Nephron (organoid): ENCODE data around the gene SSBP2.

ENCODE experiments used
- H3K27ac Mint-ChIP-seq, 3 experiments: 2 replicates each; pipeline ENCODE4 v1.8.0; 2020; ENCODE audit warnings: mixed read lengths in 3 of 3, mild to moderate bottlenecking in 2 of 3, moderate library complexity in 1 of 3
- H3K27me3 Mint-ChIP-seq: 2 replicates; pipeline ENCODE4 v1.8.0; 2021; ENCODE audit warnings: low read depth, mild to moderate bottlenecking, moderate library complexity, mixed read lengths
- H3K36me3 Mint-ChIP-seq: 2 replicates; pipeline ENCODE4 v1.8.0; 2020; ENCODE audit warnings: low read depth, mixed read lengths
- H3K4me1 Mint-ChIP-seq: 2 replicates; pipeline ENCODE4 v1.8.0; 2020; ENCODE audit warnings: mixed read lengths
- H3K4me3 Mint-ChIP-seq, 3 experiments: 2 replicates each; pipeline ENCODE4 v1.8.0; 2020; ENCODE audit warnings: mild to moderate bottlenecking in 3 of 3, mixed read lengths in 3 of 3, moderate library complexity in 2 of 3
- H3K9me3 Mint-ChIP-seq: 2 replicates; pipeline ENCODE4 v1.8.0; 2020; ENCODE audit warnings: mixed read lengths
- TF ChIP-seq, protein P1 (sequence below), 3 experiments: fragments of 200-600 bp; sonication (generic); IDR thresholded peaks; one replicate each; pipeline ENCODE4 v1.5.0; 2021; ENCODE audit warnings: antibody characterized with exemption in 3 of 3; ENCODE audit not compliant: unreplicated experiment in 3 of 3

The SSBP2 gene

DNA sequence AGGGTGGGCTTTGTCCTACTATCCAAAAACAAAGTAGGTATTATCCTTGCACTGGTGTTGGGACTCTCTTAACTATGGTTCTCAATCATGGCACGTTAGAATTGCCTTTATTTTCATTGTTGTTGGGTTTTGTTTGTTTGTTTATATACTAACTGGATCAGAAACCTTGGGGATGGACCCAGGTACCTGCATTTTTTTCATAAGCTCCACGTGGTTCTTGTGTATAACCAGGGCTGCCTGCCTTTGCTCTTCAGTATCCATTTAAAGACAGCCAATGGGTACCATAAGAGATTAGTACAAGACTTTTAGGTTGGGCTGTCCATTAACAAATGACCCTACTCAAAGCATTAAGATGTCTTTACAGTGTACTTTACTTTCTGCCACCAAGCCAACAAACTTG lies 2.5 kb upstream of the SSBP2 start:
- peak overlapping the region; percentile 90 to 98 (median 94) for H3K27ac Mint-ChIP-seq
- peak overlapping the region in 2 of 3 experiments; percentile 46 to 49 for H3K4me3 Mint-ChIP-seq
- no peaks in the 10 kb centered on the region for H3K36me3 Mint-ChIP-seq
- TF ChIP-seq, protein P1, sequence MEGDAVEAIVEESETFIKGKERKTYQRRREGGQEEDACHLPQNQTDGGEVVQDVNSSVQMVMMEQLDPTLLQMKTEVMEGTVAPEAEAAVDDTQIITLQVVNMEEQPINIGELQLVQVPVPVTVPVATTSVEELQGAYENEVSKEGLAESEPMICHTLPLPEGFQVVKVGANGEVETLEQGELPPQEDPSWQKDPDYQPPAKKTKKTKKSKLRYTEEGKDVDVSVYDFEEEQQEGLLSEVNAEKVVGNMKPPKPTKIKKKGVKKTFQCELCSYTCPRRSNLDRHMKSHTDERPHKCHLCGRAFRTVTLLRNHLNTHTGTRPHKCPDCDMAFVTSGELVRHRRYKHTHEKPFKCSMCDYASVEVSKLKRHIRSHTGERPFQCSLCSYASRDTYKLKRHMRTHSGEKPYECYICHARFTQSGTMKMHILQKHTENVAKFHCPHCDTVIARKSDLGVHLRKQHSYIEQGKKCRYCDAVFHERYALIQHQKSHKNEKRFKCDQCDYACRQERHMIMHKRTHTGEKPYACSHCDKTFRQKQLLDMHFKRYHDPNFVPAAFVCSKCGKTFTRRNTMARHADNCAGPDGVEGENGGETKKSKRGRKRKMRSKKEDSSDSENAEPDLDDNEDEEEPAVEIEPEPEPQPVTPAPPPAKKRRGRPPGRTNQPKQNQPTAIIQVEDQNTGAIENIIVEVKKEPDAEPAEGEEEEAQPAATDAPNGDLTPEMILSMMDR (IDR thresholded peaks at IDR 0.05; ENCODE audit: unreplicated experiment in 3 of 3): no peak
- H3K27me3 Mint-ChIP-seq: no peaks in the 10 kb centered on the region
- peaks cover 34% of the 10 kb centered on the region for H3K4me1 Mint-ChIP-seq
- H3K9me3 Mint-ChIP-seq: no peaks in the 10 kb centered on the region

DNA sequence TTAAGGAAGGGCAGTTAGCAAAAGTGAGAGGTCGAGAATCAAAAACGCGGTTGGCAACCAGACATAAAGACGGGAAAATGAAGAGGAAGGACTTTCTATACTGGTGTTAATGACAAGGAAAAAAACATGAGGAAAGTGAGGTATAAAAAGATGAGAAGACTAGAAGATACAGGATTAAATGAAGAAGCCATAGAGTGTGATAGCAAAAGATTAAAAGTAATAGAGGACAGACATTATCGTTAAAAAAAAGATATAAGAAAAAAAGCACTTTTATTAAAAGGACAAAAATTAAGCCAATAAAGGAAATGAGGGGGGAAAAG lies 1.7 kb upstream of the SSBP2 start:
- TF ChIP-seq, protein P1 (IDR thresholded peaks at IDR 0.05; ENCODE audit: unreplicated experiment in 3 of 3): no peak
- H3K4me3 Mint-ChIP-seq: peak overlapping the region in 2 of 3 experiments; percentile 78 to 82
- H3K4me1 Mint-ChIP-seq: peaks cover 43% of the 10 kb centered on the region
- H3K27ac Mint-ChIP-seq: peak overlapping the region; percentile 90 to 98 (median 94)
- no peaks in the 10 kb centered on the region for H3K36me3 Mint-ChIP-seq
- no peaks in the 10 kb centered on the region for H3K27me3 Mint-ChIP-seq
- H3K9me3 Mint-ChIP-seq: no peaks in the 10 kb centered on the region

DNA sequence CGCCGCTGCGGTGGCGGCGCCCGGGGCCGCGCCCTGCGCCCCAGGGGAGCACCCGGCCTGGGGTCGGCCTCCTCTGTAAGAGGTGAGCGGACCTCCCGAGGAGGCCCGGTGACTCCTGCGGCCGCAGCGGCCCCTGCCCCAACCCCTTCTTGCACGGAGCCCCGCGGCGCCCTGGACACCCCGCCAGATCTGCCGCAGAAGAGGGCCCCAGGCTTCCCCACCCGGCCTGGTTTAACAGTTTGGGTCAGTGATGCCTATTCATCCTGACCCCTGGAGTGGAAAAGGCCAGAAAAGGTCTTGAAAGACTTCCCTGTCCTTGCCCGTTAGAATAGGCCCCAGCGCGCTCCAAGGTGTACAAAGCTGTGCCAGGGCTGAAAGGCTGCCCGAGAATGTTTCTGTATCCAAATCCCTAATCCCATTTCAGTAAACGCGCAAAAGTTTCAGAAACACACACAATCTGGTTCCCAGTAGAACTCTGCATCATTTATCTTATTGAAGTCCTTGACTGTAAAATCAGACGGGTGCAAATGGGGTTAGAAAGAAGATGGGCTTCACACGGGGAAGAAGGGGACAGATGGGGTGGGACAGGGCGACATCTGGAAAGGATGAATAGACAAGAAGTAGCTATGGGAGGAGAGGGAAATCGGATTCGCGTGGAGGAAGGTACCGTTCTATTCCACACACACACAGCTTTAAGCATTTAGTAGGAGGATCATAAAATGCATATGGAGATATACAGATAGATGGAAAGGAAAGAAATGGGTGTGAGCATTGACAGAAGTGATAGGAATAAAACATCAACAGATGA lies 1.1 kb upstream of the SSBP2 start:
- no peaks in the 10 kb centered on the region for H3K9me3 Mint-ChIP-seq
- TF ChIP-seq, protein P1 (IDR thresholded peaks at IDR 0.05; ENCODE audit: unreplicated experiment in 3 of 3): no peak
- H3K27me3 Mint-ChIP-seq: no peaks in the 10 kb centered on the region
- no peaks in the 10 kb centered on the region for H3K36me3 Mint-ChIP-seq
- H3K27ac Mint-ChIP-seq: peak overlapping the region; percentile 90 to 98 (median 94)
- H3K4me3 Mint-ChIP-seq: peak overlapping the region; percentile 78 to 82 (median 82)
- peaks cover 48% of the 10 kb centered on the region for H3K4me1 Mint-ChIP-seq

DNA sequence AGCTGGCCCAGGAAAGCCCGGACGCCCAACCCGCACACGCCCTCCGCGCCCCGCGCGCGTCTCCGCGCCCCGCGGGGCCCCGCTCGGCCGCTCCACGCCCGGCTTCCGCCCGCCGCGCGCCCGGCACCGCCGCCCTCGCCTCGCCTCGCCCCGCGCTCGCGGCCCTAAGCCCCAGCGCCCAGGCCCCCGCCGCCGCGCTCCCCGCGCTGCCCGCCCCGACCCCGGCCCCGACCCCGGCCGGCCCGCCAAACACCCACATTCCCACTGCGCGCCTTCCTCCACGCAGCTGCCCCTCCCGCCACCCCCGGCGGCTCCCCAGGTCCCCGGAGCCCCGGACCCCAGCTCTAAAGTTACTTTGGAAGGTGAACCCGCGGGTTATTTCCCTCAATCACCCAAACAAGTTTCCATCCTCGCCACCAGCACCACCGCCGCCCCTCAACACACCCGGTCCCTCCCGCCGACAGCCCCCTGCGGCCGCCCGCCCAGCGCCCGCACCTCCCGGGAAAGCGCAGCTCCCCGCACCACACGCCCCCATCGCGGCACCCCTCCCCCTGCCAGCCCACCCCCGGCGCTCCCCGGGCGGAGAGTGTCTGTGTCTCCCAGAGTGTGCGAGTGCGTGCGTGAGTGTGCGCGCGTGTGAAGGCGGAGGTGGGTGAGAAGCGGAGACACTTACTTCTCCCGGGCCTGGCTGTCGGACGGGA lies 439 bp downstream of the SSBP2 start:
- no peaks in the 10 kb centered on the region for H3K9me3 Mint-ChIP-seq
- peak overlapping the region; percentile 93 to 95 (median 95) for H3K4me3 Mint-ChIP-seq
- peaks cover 55% of the 10 kb centered on the region for H3K4me1 Mint-ChIP-seq
- H3K36me3 Mint-ChIP-seq: no peaks in the 10 kb centered on the region
- TF ChIP-seq, protein P1 (IDR thresholded peaks at IDR 0.05; ENCODE audit: unreplicated experiment in 3 of 3): no peak
- H3K27me3 Mint-ChIP-seq: no peaks in the 10 kb centered on the region
- H3K27ac Mint-ChIP-seq: peak overlapping the region; percentile 90 to 98 (median 98)

DNA sequence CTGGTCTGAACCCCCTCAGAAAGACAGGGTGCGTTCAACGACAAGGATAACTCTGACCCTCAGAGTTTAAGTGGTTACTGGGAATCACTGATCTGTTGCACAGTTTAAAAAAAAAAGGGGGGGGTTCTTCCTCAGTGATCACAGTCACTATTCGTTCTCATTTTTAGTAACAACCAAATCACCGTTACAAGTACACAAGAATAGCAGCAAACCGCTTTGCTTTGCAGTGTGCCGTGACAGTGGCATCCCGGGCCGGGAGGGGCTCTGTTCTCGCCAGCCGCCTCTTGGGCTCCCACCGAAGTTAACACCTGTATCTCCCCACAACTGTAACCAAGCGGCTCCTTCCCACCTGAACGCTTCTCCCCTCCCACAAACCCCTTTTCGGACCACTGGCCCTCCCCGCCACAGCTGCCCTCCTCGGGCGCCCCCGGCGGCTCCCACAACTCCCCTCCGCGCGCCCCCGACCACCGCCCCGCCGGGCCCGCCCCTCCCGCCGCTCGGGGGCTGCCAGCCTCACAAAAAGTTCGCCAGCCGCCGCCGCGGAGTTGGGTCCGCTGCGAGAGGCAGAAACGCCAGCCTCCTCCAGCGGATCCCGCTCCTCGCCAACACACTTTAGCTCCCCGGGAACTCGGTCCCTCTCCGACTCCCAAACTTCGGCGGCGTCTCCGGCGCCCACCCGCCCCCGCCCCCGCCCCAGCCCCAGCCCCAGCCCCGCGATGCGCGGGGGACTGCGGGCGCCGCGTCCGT lies 1.2 kb downstream of the SSBP2 start:
- H3K36me3 Mint-ChIP-seq: no peaks in the 10 kb centered on the region
- TF ChIP-seq, protein P1 (IDR thresholded peaks at IDR 0.05; ENCODE audit: unreplicated experiment in 3 of 3): no peak
- peak overlapping the region; percentile 91 to 95 (median 93) for H3K4me3 Mint-ChIP-seq
- H3K9me3 Mint-ChIP-seq: no peaks in the 10 kb centered on the region
- H3K27ac Mint-ChIP-seq: peak overlapping the region; percentile 81 to 96 (median 88)
- peaks cover 56% of the 10 kb centered on the region for H3K4me1 Mint-ChIP-seq
- H3K27me3 Mint-ChIP-seq: no peaks in the 10 kb centered on the region
